ENCODE measurements around the gene ANAPC10. TPM values are rescaled to one million over a fixed set of nuclear protein-coding genes. Genes with fewer than 3 reads are reported as not detected.

Gene ANAPC10
- total and polyA plus RNA-seq, 2 of the 4 experiments (the other 2 are of a cell fraction) = 17.1 to 22.4 TPM

DNA sequence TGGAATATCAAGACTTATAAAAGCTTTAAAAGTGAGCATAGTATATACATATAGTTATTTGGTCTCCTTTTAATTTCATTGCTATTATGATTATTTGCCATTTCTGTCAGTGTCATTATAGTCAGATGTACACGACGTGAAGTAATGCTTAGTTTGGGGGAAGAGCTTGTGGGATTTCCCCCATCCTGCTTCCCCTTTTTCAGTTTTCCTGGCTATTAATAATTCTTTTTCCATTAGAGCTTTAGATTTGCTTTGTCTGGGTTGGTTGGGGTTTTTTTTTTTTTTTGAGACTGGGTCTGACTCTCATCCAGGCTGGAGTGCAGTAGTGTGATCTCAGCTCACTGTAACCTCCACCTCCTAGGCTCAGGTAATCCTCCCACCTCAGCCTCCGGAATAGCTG lies 5.5 kb upstream of the ANAPC10 start:
- no peak overlapping the region for H2BK20ac ChIP-seq (ENCODE audit: low read depth, low read length)
- no peak overlapping the region for H3K27ac ChIP-seq (ENCODE audit: insufficient read depth, low read length)
- H4K91ac ChIP-seq (ENCODE audit: insufficient read depth, low read depth, low read length) = no peak overlapping the region
- no TSS peak for BruUV-seq (replicated peaks)
- peaks cover 10 to 12% of the 10 kb centered on the region in 2 experiments for H3K79me1 ChIP-seq (ENCODE audit: low read depth in 1 of 2, low read length in 2 of 2)
- H3K9me1 ChIP-seq (ENCODE audit: insufficient read depth, low read length) = no peaks in the 10 kb centered on the region; the same call in 1 of the 2 replicates
- no peak overlapping the region for H2AK9ac ChIP-seq (replicated peaks; ENCODE audit: low read depth, low read length, poor library complexity)
- H3K4me3 ChIP-seq (ENCODE audit: insufficient read depth, low read depth, low read length) = no peak overlapping the region
- H4K20me1 ChIP-seq (ENCODE audit: insufficient read depth, low read length) = peaks cover 6% of the 10 kb centered on the region; the same call in 1 of the 2 replicates
- H3K9ac ChIP-seq (ENCODE audit: low read depth, low read length) = no peak overlapping the region
- no peak overlapping the region for H3K18ac ChIP-seq (ENCODE audit: low read depth, low read length)
- H3K56ac ChIP-seq (ENCODE audit: extremely low read depth, insufficient read depth, low read length) = no peak overlapping the region
- whole genome bisulfite sequencing, 2 experiments (ENCODE audit: extremely low coverage in 2 of 2, insufficient read length in 1 of 2) = no CpG with 5 or more reads among the region's 3 CpGs
- ATAC-seq (ENCODE audit: low read depth) (no peak), DNase-seq (no peak)
- no peak overlapping the region for H4K5ac ChIP-seq (ENCODE audit: low read depth, low read length)
- no peak overlapping the region for H2BK5ac ChIP-seq (ENCODE audit: low read depth, low read length, poor library complexity, severe bottlenecking)
- H3K14ac ChIP-seq (replicated peaks; ENCODE audit: low read depth, low read length) = no peak overlapping the region
- H3K36me3 ChIP-seq (ENCODE audit: control insufficient read depth, insufficient read depth, low read length) = peaks cover 11% of the 10 kb centered on the region
- intact Hi-C loops (cut with micrococcal nuclease) (no loop called here), dilution Hi-C loops (cut with HindIII; ENCODE audit: low sequenced_read_pairs, unreplicated experiment) (no loop called here), in situ Hi-C loops (cut with MboI; ENCODE audit: low sequenced_read_pairs) (loop anchor here (25.0 kb wide), 1 partner anchor 1566 kb away; no protein-coding TSS in a partner anchor)
- H2BK120ac ChIP-seq (ENCODE audit: low read depth, low read length) = no peak overlapping the region
- POLR2A ChIA-PET (ENCODE audit: unreplicated experiment) = no interaction called here
- H2AK5ac ChIP-seq (ENCODE audit: low read depth, low read length) = no peak overlapping the region
- no peak overlapping the region for H3K4ac ChIP-seq (ENCODE audit: low read depth, low read length)
- no peaks in the 10 kb centered on the region for H3K27me3 ChIP-seq (ENCODE audit: control insufficient read depth, insufficient read depth, low read length)
- CTCF ChIA-PET = interaction anchor here (0.9 kb wide), 1 partner anchor 18 kb away, joined by 3 read pairs; no protein-coding TSS in a partner anchor
- H2AFZ ChIP-seq (replicated peaks; ENCODE audit: low read length, poor library complexity) = no peak overlapping the region
- no peaks in the 10 kb centered on the region for H3K4me1 ChIP-seq (ENCODE audit: control insufficient read depth, insufficient read depth, low read length)
- no peaks in the 10 kb centered on the region for H3K9me3 ChIP-seq (ENCODE audit: control insufficient read depth, insufficient read depth, low read length)
- no peak overlapping the region for H2BK15ac ChIP-seq (ENCODE audit: low read depth, low read length)
- H3K4me2 ChIP-seq (ENCODE audit: low read depth, low read length) = no peak overlapping the region
- TF ChIP-seq SMC3 (IDR thresholded peaks at IDR 0.05; ENCODE audit: low read depth, low read length) (no peak), MAFK (IDR thresholded peaks at IDR 0.05; ENCODE audit: low read depth, low read length) (no peak), CHD1 (IDR thresholded peaks at IDR 0.05; ENCODE audit: low read depth, low read length) (no peak), RAD21 (IDR thresholded peaks at IDR 0.05; ENCODE audit: low read length) (no peak), MAZ (IDR thresholded peaks at IDR 0.05; ENCODE audit: borderline replicate concordance, low read depth, low read length) (no peak), MXI1 (IDR thresholded peaks at IDR 0.05; ENCODE audit: borderline replicate concordance, low read depth, low read length) (no peak), CEBPB (IDR thresholded peaks at IDR 0.05; ENCODE audit: low read depth, low read length) (no peak), POLR2A (IDR thresholded peaks at IDR 0.05; ENCODE audit: low read depth, low read length) (no peak), RFX5 (IDR thresholded peaks at IDR 0.05; ENCODE audit: low read depth, low read length) (no peak), BHLHE40 (IDR thresholded peaks at IDR 0.05; ENCODE audit: low read depth, low read length) (no peak), RCOR1 (IDR thresholded peaks at IDR 0.05; ENCODE audit: insufficient replicate concordance, low read length) (no peak), FOS (IDR thresholded peaks at IDR 0.05; ENCODE audit: low read depth, low read length) (no peak), NFE2L2 (IDR thresholded peaks at IDR 0.05; ENCODE audit: low read depth, low read length) (no peak)
- TF ChIP-seq, protein P1, sequence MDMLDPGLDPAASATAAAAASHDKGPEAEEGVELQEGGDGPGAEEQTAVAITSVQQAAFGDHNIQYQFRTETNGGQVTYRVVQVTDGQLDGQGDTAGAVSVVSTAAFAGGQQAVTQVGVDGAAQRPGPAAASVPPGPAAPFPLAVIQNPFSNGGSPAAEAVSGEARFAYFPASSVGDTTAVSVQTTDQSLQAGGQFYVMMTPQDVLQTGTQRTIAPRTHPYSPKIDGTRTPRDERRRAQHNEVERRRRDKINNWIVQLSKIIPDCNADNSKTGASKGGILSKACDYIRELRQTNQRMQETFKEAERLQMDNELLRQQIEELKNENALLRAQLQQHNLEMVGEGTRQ (IDR thresholded peaks at IDR 0.05; ENCODE audit: low read depth, low read length) = no peak
- TF ChIP-seq, protein P2, sequence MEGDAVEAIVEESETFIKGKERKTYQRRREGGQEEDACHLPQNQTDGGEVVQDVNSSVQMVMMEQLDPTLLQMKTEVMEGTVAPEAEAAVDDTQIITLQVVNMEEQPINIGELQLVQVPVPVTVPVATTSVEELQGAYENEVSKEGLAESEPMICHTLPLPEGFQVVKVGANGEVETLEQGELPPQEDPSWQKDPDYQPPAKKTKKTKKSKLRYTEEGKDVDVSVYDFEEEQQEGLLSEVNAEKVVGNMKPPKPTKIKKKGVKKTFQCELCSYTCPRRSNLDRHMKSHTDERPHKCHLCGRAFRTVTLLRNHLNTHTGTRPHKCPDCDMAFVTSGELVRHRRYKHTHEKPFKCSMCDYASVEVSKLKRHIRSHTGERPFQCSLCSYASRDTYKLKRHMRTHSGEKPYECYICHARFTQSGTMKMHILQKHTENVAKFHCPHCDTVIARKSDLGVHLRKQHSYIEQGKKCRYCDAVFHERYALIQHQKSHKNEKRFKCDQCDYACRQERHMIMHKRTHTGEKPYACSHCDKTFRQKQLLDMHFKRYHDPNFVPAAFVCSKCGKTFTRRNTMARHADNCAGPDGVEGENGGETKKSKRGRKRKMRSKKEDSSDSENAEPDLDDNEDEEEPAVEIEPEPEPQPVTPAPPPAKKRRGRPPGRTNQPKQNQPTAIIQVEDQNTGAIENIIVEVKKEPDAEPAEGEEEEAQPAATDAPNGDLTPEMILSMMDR (conservative IDR thresholded peaks at IDR 0.05; ENCODE audit: low read depth, low read length) = no peak
- TF ChIP-seq, protein P3, sequence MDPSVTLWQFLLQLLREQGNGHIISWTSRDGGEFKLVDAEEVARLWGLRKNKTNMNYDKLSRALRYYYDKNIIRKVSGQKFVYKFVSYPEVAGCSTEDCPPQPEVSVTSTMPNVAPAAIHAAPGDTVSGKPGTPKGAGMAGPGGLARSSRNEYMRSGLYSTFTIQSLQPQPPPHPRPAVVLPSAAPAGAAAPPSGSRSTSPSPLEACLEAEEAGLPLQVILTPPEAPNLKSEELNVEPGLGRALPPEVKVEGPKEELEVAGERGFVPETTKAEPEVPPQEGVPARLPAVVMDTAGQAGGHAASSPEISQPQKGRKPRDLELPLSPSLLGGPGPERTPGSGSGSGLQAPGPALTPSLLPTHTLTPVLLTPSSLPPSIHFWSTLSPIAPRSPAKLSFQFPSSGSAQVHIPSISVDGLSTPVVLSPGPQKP (IDR thresholded peaks at IDR 0.05; ENCODE audit: borderline replicate concordance, low read depth, low read length) = no peak
- H4K8ac ChIP-seq (ENCODE audit: low read depth in 2 of 2, low read length in 2 of 2) = no peak overlapping the region
- H3K23ac ChIP-seq (ENCODE audit: low read depth, low read length) = no peak overlapping the region

Measured in IMR-90 (cell line).